AG04450 (cell line): ENCODE data around the gene TFPI2. TPM values are rescaled to one million over a fixed set of nuclear protein-coding genes. Genes with fewer than 3 reads are reported as not detected.
A peak's percentile ranks its signal among the peaks of the same experiment; 100 is the strongest.

ENCODE experiments used
- CTCF ChIA-PET: fragments of 300-600, 350-600 bp; formaldehyde crosslinking; extraction: SDS; loops from one replicate; lab custom pipeline; 2022; ENCODE audit warnings: antibody characterized with exemption, inconsistent platforms; lab: Charles Lee
- POLR2A ChIA-PET: fragments of 350-600 bp; formaldehyde crosslinking; extraction: SDS; loops from one replicate; lab custom pipeline; 2021; ENCODE audit warnings: antibody characterized with exemption, inconsistent platforms; lab: Yijun Ruan, JAX
- DNase-seq: peaks from one replicate; pipeline ENCODE4 v3.0.0-alpha.2; 2011; ENCODE audit warnings: low read depth, low spot score
- H3K27ac ChIP-seq: one replicate; pipeline ENCODE4 v1.5.1; 2012; ENCODE audit warnings: low read depth, low read length, control low read depth
- H3K27me3 ChIP-seq: one replicate; pipeline ENCODE4 v1.6.0; 2012; ENCODE audit warnings: low read length; ENCODE audit not compliant: control insufficient read depth, insufficient read depth
- H3K4me3 ChIP-seq: 2 replicates; pipeline ENCODE4 v1.5.1; 2011; ENCODE audit warnings: mild to moderate bottlenecking, low read depth, low read length, control low read depth
- H3K9me3 ChIP-seq: 2 replicates; pipeline ENCODE4 v1.5.1; 2012; ENCODE audit warnings: low read length; ENCODE audit not compliant: control insufficient read depth, insufficient read depth
- CTCF ChIP-seq: IDR thresholded peaks from 2 replicates; pipeline ENCODE4 v1.5.1; 2011; ENCODE audit warnings: low read depth, low read length, control low read depth, inconsistent platforms
- polyA minus RNA-seq: library from RNA; depleted of rRNA, polyadenylated mRNA; stranded (reverse); fragments of >200 nt; gene quantifications from 2 replicates; pipeline ENCODE4 v1.2.3, GENCODE V29; 2011; rRNA and poly(A)+ RNA removed
- polyA plus RNA-seq: library from polyadenylated mRNA; depleted of rRNA; stranded (reverse); fragments of >200 nt; gene quantifications from 2 replicates; pipeline ENCODE4 v1.2.3, GENCODE V29; 2011; rRNA removed

Gene TFPI2
- polyA plus RNA-seq (27.9 and 31.0 TPM in 2 replicates), polyA minus RNA-seq (5.3 and 7.8 TPM in 2 replicates)

GRCh38 chr7:93890464-93891068 lies at the start of gene TFPI2:
TFPI2 (minus strand) TSS chr7:93890753; CDS start chr7:93890678, 75 bp downstream.
- H3K27ac ChIP-seq: no peak within 1 kb of the TSS
- ChIA-PET POLR2A (no interaction called here), CTCF (interaction anchor here (0.7 to 1.8 kb wide), 3 partner anchors 12 to 30 kb away, joined by 3 to 7 read pairs (median 3); no protein-coding TSS in a partner anchor)
- peak within 1 kb of the TSS; percentile 71 for H3K4me3 ChIP-seq
- H3K27me3 ChIP-seq: no peaks in the 10 kb centered on the region
- DNase-seq: no peak
- H3K9me3 ChIP-seq: no peaks in the 10 kb centered on the region; the same call in 1 of the 2 replicates
- TF ChIP-seq CTCF: 0 out of 2 replicates have a peak, but pooled peaks have one; percentile 17

- Histone ChIP-seq H3K27ac (no peak overlapping the region), H3K9me3 (no peaks in the 10 kb centered on the region), H3K4me3 (no peak overlapping the region), H3K27me3 (no peaks in the 10 kb centered on the region)
- POLR2A ChIA-PET: no interaction called here
- no peak for DNase-seq
- CTCF ChIA-PET: no interaction called here
- TF ChIP-seq CTCF: no peak
Observed at GRCh38 chr7:93938293-93938692, 47.7 kb upstream of the TFPI2 start.

GRCh38 chr7:93937818-93938217 lies 47.3 kb upstream of the TFPI2 start:
- no peaks in the 10 kb centered on the region for H3K9me3 ChIP-seq
- no peak overlapping the region for H3K27ac ChIP-seq
- no peaks in the 10 kb centered on the region for H3K27me3 ChIP-seq
- ChIA-PET CTCF (no interaction called here), POLR2A (no interaction called here)
- no peak for TF ChIP-seq CTCF
- no peak for DNase-seq
- H3K4me3 ChIP-seq: no peak overlapping the region

- Histone ChIP-seq H3K4me3 (no peak overlapping the region), H3K9me3 (no peaks in the 10 kb centered on the region), H3K27me3 (no peaks in the 10 kb centered on the region), H3K27ac (no peak overlapping the region)
- TF ChIP-seq CTCF: no peak
- no peak for DNase-seq
- ChIA-PET POLR2A (no interaction called here), CTCF (no interaction called here)
Observed at GRCh38 chr7:93935102-93935501, 44.5 kb upstream of the TFPI2 start.

- ChIA-PET CTCF (no interaction called here), POLR2A (no interaction called here)
- no peaks in the 10 kb centered on the region for H3K9me3 ChIP-seq
- no peak overlapping the region for H3K27ac ChIP-seq
- no peak for TF ChIP-seq CTCF
- DNase-seq: no peak
- no peak overlapping the region for H3K4me3 ChIP-seq
- no peaks in the 10 kb centered on the region for H3K27me3 ChIP-seq
Observed at GRCh38 chr7:93933156-93933555, 42.6 kb upstream of the TFPI2 start.
